ENCODE measurements around the gene CAV2.
"Not testable (repeated sequence)": the region's sequence is repeated elsewhere in the genome, so short reads cannot be mapped to it uniquely, and the experiment has no call there.

Gene CAV2

DNA sequence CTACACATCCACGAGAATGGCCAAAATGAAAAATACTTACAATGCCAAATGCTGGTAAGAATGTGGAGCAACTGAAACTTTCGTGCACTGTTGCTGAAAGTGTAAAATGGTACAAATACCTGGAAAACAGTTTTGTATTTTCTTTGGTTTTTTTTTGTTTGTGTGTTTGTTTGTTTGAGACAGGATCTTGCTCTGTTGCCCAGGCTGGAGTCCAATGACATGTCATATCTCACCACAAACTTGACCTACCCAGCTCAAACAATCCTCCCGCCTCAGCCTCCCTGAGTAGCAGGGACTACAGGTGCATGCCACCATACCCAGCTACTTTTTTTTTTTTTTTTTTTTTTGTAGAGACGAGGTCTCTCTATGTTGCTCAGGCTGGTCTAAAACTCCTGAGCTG lies 35.6 kb upstream of the CAV2 start:
- no peak overlapping the region for H3K4me3 ChIP-seq (ENCODE audit: low read depth, low read length)
- TF ChIP-seq, protein P1, sequence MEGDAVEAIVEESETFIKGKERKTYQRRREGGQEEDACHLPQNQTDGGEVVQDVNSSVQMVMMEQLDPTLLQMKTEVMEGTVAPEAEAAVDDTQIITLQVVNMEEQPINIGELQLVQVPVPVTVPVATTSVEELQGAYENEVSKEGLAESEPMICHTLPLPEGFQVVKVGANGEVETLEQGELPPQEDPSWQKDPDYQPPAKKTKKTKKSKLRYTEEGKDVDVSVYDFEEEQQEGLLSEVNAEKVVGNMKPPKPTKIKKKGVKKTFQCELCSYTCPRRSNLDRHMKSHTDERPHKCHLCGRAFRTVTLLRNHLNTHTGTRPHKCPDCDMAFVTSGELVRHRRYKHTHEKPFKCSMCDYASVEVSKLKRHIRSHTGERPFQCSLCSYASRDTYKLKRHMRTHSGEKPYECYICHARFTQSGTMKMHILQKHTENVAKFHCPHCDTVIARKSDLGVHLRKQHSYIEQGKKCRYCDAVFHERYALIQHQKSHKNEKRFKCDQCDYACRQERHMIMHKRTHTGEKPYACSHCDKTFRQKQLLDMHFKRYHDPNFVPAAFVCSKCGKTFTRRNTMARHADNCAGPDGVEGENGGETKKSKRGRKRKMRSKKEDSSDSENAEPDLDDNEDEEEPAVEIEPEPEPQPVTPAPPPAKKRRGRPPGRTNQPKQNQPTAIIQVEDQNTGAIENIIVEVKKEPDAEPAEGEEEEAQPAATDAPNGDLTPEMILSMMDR (IDR thresholded peaks at IDR 0.05; ENCODE audit: low read depth, low read length): no peak

DNA sequence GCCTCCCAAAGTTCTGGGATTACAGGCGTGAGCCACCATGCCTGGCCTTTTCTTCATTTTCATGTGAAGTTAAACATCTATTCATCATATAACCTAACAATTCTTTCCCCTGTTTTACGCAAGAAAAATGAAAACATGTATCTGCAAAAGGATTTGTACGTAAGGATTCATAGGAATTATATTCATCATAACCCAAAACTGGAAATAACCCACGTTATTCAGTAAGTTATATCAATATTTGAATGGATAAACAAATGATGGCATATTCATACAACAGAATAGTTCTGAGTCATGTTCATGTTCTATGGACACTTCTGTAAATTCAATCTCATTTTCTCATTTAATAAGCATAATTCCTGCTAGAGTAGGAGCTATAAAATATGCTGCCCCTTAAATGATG lies 35.2 kb upstream of the CAV2 start:
- TF ChIP-seq, protein P1 (IDR thresholded peaks at IDR 0.05; ENCODE audit: low read depth, low read length): no peak
- no peak overlapping the region for H3K4me3 ChIP-seq (ENCODE audit: low read depth, low read length)

DNA sequence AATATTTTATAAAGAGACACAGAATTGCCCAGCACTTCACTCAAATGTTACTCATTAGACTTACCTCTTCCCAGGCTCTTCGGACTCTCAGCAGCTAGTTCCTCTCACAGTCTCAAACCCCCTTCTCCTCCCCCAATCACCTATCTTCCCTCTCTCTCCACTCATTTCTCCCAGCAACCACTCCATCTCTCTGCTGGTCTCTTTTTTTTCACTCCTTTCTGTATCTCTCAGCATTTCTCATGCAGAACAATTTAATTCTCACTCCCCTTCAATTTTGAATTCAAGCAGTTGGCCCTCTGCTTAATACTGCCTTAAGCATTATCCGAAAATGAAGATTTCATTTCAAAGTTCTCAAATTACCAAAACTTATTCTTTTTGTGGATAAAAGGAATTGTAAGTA lies 34.4 kb upstream of the CAV2 start:
- H3K4me3 ChIP-seq (ENCODE audit: low read depth, low read length): no peak overlapping the region
- TF ChIP-seq, protein P1 (IDR thresholded peaks at IDR 0.05; ENCODE audit: low read depth, low read length): no peak

DNA sequence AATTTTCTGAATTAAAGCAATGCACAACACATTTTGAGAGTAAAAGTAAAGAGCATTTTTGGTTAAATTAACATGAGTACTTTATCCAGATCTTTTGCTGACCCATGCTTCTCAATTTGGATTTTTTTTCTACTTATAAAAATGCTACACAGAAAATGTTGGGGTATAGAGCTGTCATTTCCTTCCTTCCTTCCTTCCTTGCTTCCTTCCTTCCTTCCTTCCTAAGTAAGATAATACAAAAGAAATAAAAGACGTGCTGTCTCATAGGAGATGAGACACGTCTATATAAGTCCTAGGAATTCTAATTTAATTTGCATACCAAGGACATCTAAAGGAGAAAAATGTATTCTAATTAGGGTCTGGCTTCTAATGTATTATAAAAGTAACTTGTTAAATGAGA lies 31.0 kb upstream of the CAV2 start:
- TF ChIP-seq, protein P1 (IDR thresholded peaks at IDR 0.05; ENCODE audit: low read depth, low read length): no peak
- no peak overlapping the region for H3K4me3 ChIP-seq (ENCODE audit: low read depth, low read length)

DNA sequence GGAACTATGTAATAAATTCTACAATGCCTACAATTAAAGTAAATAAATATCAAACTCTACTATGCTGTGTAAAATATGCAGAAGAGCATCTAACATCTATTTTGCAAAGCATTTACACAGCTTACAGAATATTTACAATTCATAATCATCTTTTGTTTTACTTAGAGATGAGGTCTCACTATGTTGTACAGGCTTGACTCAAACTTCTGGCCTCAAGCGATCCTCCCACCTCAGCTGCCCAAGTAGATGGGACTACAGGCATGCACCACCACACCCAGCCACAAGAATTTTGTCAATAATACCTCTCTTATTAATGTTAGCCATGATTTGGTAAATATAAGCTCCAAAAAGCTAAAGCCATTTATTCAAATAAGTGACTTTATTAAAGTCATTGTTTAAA lies 21.9 kb upstream of the CAV2 start:
- no peak overlapping the region for H3K4me3 ChIP-seq (ENCODE audit: low read depth, low read length)
- TF ChIP-seq, protein P1 (IDR thresholded peaks at IDR 0.05; ENCODE audit: low read depth, low read length): no peak

DNA sequence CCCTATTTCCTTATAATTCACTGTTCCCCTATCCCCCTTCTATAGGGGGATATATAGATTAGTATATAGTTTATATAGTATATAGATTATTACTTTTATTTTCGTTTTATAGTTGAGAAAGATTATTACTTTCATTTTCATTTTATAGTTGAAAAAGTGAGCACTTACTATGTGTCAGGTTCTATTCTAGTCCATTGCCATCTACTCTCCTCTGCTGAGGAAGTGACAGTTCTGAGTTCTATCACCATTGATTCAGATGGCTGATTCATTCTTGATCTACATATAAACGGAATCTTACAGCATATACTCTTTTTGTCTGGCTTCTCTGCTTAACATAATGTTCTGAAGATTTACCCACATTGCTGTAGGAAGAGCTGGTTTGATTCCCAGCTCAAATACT lies 20.7 kb upstream of the CAV2 start:
- TF ChIP-seq, protein P1 (IDR thresholded peaks at IDR 0.05; ENCODE audit: low read depth, low read length): no peak
- H3K4me3 ChIP-seq (ENCODE audit: low read depth, low read length): no peak overlapping the region

DNA sequence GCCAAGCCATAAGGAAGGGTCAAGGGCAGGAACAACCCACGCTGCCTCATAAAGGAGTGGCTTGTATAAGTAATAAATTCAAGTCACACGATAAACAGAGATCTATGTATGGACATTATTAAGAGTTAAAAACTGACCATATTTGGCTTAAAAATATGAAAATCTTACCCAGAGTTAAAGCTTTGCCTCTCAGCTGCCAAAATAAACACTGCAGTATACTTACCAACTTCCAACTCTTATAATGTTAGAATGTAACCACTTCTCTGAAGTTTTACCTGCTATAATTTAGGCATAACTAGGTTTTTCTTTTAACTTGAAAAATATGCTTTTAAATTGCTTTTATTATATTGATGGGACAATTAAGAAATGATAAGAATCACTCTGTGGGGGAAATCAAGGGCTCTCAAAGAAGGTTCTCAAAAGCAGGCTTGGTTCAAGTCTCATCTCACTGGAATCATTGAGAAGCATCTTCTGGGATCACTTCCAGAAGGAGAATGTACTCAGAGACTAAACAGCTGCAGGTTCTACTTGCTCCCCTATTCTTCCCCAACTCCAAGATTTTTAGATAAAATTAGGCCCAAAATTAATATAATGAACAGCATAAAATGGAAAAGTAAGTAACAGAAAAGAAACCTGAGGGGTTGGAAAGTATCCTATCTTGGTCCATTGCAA lies 16.1 kb upstream of the CAV2 start:
- H3K4me3 ChIP-seq (ENCODE audit: low read depth, low read length): no peak overlapping the region
- TF ChIP-seq, protein P1 (IDR thresholded peaks at IDR 0.05; ENCODE audit: low read depth, low read length): no peak

DNA sequence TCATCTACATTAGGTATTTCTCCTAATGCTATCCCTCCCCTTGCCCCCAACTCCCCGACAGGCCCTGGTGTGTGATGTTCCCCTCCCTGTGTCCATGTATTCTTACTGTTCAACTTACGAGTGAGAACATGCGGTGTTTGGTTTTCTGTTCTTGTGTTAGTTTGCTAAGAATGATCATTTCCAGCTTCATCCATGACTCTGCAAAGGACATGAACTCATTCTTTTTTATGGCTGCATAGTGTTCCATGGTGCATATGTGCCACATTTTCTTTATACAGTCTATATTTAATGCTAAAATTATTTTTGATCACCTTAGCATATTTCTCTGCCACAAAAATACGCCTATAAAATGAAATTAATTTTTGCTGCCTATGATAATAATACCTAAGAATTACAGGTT lies 15.1 kb upstream of the CAV2 start:
- not testable (repeated sequence) for H3K4me3 ChIP-seq (ENCODE audit: low read depth, low read length)

All from WI38 (cell line).